HEK293T (cell line): ENCODE measurements around the gene RTTN.
A peak's percentile ranks its signal among the peaks of the same experiment; 100 is the strongest.

Source experiments
- CTCF ChIA-PET: fragments of 350-600 bp; formaldehyde crosslinking; extraction: SDS; loops from one replicate; lab custom pipeline; 2021; ENCODE audit warnings: antibody characterized with exemption, inconsistent platforms; lab: Yijun Ruan, JAX
- POLR2A ChIA-PET: fragments of 350-600 bp; formaldehyde crosslinking; extraction: SDS; loops from one replicate; lab custom pipeline; 2020; ENCODE audit warnings: antibody characterized with exemption, inconsistent platforms; lab: Yijun Ruan, JAX
- DNase-seq: peaks from one replicate; pipeline ENCODE4 v3.0.0; 2012; ENCODE audit warnings: mixed read lengths; ENCODE audit errors: extremely low spot score
- ARNT ChIP-seq: fragments of 450-650 bp; IDR thresholded peaks from 2 replicates; pipeline ENCODE4 v1.6.1; 2017; ENCODE audit warnings: mild to moderate bottlenecking
- BHLHE40 ChIP-seq: fragments of 450-650 bp; IDR thresholded peaks from 2 replicates; pipeline ENCODE4 v1.6.1; 2016; ENCODE audit warnings: mild to moderate bottlenecking, moderate library complexity, borderline replicate concordance
- CTBP1 ChIP-seq: fragments of 450-650 bp; IDR thresholded peaks from 2 replicates; pipeline ENCODE4 v1.6.1; 2016; ENCODE audit warnings: borderline replicate concordance
- ELF4 ChIP-seq: fragments of 450-650 bp; IDR thresholded peaks from 2 replicates; pipeline ENCODE4 v1.6.1; 2017; ENCODE audit warnings: antibody characterized with exemption
- FOXA1 ChIP-seq: fragments of 450-650 bp; IDR thresholded peaks from 2 replicates; pipeline ENCODE4 v1.6.1; 2016; ENCODE audit warnings: mild to moderate bottlenecking
- FOXK2 ChIP-seq: fragments of 450-650 bp; IDR thresholded peaks from 2 replicates; pipeline ENCODE4 v1.6.1; 2016; ENCODE audit warnings: mild to moderate bottlenecking
- FOXM1 ChIP-seq: fragments of 450-650 bp; IDR thresholded peaks from 2 replicates; pipeline ENCODE4 v1.6.1; 2017; ENCODE audit warnings: mild to moderate bottlenecking, borderline replicate concordance
- HDGF ChIP-seq: fragments of 450-650 bp; IDR thresholded peaks from 2 replicates; pipeline ENCODE4 v1.6.1; 2017; ENCODE audit warnings: antibody characterized with exemption, borderline replicate concordance
- L3MBTL2 ChIP-seq: fragments of 450-650 bp; conservative IDR thresholded peaks from 2 replicates; pipeline ENCODE4 v1.6.1; 2016; ENCODE audit warnings: mild to moderate bottlenecking
- LEF1 ChIP-seq: fragments of 450-650 bp; IDR thresholded peaks from 2 replicates; pipeline ENCODE4 v1.6.1; 2017; ENCODE audit warnings: mild to moderate bottlenecking, borderline replicate concordance
- NFRKB ChIP-seq: fragments of 450-650 bp; IDR thresholded peaks from 2 replicates; pipeline ENCODE4 v1.6.1; 2016; ENCODE audit warnings: mild to moderate bottlenecking, moderate library complexity
- PKNOX1 ChIP-seq: fragments of 450-650 bp; IDR thresholded peaks from 2 replicates; pipeline ENCODE4 v1.6.1; 2016
- SP1 ChIP-seq: fragments of 450-650 bp; IDR thresholded peaks from 2 replicates; pipeline ENCODE4 v1.6.1; 2017
- SUZ12 ChIP-seq: fragments of 450-650 bp; IDR thresholded peaks from 2 replicates; pipeline ENCODE4 v1.6.1; 2016; ENCODE audit warnings: mild to moderate bottlenecking
- TARDBP ChIP-seq: fragments of 450-650 bp; IDR thresholded peaks from 2 replicates; pipeline ENCODE4 v1.6.1; 2016
- ZNF384 ChIP-seq: fragments of 450-650 bp; IDR thresholded peaks from 2 replicates; pipeline ENCODE4 v1.6.1; 2016

RTTN gene

GRCh38 chr18:70165936-70166335 lies 39.6 kb downstream of the RTTN start:
- POLR2A ChIA-PET: no interaction called here
- TF ChIP-seq FOXA1: no peak
- no peak for TF ChIP-seq FOXM1
- TF ChIP-seq ARNT: no peak
- TF ChIP-seq PKNOX1: no peak
- TF ChIP-seq HDGF: no peak
- no peak for TF ChIP-seq BHLHE40
- CTCF ChIA-PET: no interaction called here
- DNase-seq: no peak

- DNase-seq: no peak
- TF ChIP-seq PKNOX1 (no peak), ZNF384 (no peak), ELF4 (no peak), FOXA1 (no peak), HDGF (no peak), TARDBP (no peak), FOXK2 (no peak), FOXM1 (no peak), ARNT (no peak), CTBP1 (no peak), SUZ12 (no peak), BHLHE40 (no peak), L3MBTL2 (no peak), SP1 (no peak), NFRKB (no peak), LEF1 (no peak)
- ChIA-PET POLR2A (no interaction called here), CTCF (no interaction called here)
These were observed 45.3 kb downstream of the RTTN start for GRCh38 chr18:70160073-70160678.

GRCh38 chr18:70158992-70159717 lies 46.3 kb downstream of the RTTN start:
- no peak for TF ChIP-seq SUZ12
- TF ChIP-seq NFRKB: no peak
- no peak for TF ChIP-seq HDGF
- no peak for TF ChIP-seq ZNF384
- no peak for TF ChIP-seq LEF1
- TF ChIP-seq SP1: no peak
- no peak for TF ChIP-seq ELF4
- no peak for TF ChIP-seq TARDBP
- TF ChIP-seq ARNT: no peak
- no peak for TF ChIP-seq L3MBTL2
- TF ChIP-seq FOXA1: no peak
- TF ChIP-seq FOXM1: no peak
- TF ChIP-seq PKNOX1: no peak
- no peak for TF ChIP-seq CTBP1
- DNase-seq: no peak
- ChIA-PET POLR2A (no interaction called here), CTCF (no interaction called here)

GRCh38 chr18:70156886-70157285 lies 48.6 kb downstream of the RTTN start:
- no peak for DNase-seq
- CTCF ChIA-PET: no interaction called here

GRCh38 chr18:70154591-70155194 lies 50.8 kb downstream of the RTTN start:
- DNase-seq: no peak

More at GRCh38 chr18:70156886-70157285, 48.6 kb downstream of the RTTN start:
- TF ChIP-seq ELF4 (no peak), HDGF (no peak), ZNF384 (no peak), LEF1 (no peak)
- POLR2A ChIA-PET: no interaction called here

More at GRCh38 chr18:70154591-70155194, 50.8 kb downstream of the RTTN start:
- ChIA-PET POLR2A (no interaction called here), CTCF (no interaction called here)
- TF ChIP-seq SP1: no peak
- TF ChIP-seq PKNOX1: peak; percentile 41; the same call in 1 of the 2 replicates
